NCI-H748 (cell line): ENCODE results near the gene SMARCA4.
"Not testable (repeated sequence)": the region's sequence is repeated elsewhere in the genome, so short reads cannot be mapped to it uniquely, and the experiment has no call there.

Experiments
- DNase-seq: peaks from one replicate; lab custom pipeline; 2025; ENCODE audit not compliant: unreplicated experiment; lab: John Stamatoyannopoulos, UW

The SMARCA4 gene

DNA sequence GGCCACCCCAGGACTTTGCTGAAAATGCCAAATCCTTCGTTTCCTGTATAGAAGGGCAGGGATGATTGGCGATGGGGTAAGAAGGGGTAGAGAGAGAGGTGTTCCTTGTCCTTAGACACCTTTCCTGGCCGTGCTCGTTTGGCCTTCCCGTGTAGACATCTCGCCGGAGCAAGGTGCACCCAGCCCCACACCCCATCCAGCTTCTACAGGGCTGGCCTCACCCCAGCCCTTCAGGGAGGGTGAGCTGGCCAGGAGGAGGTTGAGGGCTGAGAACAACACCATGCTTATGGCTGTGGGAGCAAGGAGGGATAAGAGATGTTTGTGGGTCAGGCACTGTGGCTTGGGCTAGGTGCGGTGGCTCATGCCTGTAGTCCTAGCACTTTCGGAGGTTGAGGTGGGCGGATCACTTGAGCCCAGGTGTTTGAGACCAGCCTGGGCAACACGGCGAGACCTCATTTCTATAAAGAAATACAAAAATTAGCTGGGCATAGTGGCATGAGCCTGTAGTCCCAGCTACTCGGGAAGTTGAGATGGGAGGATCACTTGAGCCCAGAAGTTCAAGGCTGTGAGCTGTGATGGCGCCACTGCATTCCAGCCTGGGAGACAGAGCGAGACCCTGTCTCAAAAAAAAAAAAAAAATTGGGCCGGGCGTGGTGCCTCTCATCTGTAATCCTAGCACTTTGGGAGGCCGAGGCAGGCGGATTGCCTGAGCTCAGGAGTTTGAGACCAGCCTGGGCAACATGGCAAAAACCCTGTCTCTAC, 15.5 kb downstream of the SMARCA4 start:
- DNase-seq, result no peak

DNA sequence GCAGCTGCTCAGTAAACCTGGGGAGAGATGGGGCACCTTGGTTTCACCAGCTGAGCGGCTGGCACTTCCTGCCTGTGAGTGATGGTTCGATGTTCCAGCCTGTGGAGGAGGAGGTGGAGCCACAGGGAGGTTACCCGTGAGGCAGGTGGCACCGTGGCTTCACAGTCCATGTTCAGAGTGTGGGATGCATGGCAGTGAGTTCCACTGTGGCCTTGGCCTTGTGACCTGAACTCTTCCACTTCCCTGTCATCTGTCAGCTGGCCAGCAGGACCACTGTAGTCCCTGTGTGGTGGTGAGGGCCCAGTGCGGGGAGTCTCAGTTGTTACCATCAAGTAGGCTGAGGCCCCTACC, 16.9 kb downstream of the SMARCA4 start:
- DNase-seq, result no peak

- DNase-seq, result no peak
These were observed 19.1 kb downstream of the SMARCA4 start for GRCh38 chr19:10979951-10980381.

- no peak for DNase-seq
These were observed 20.5 kb downstream of the SMARCA4 start for GRCh38 chr19:10981252-10981895.

GRCh38 chr19:10983026-10983425, 22.2 kb downstream of the SMARCA4 start:
- no peak for DNase-seq

GRCh38 chr19:10984166-10984735, 23.4 kb downstream of the SMARCA4 start:
- no peak for DNase-seq

GRCh38 chr19:10985502-10985901, 24.7 kb downstream of the SMARCA4 start:
- DNase-seq, result no peak

DNA sequence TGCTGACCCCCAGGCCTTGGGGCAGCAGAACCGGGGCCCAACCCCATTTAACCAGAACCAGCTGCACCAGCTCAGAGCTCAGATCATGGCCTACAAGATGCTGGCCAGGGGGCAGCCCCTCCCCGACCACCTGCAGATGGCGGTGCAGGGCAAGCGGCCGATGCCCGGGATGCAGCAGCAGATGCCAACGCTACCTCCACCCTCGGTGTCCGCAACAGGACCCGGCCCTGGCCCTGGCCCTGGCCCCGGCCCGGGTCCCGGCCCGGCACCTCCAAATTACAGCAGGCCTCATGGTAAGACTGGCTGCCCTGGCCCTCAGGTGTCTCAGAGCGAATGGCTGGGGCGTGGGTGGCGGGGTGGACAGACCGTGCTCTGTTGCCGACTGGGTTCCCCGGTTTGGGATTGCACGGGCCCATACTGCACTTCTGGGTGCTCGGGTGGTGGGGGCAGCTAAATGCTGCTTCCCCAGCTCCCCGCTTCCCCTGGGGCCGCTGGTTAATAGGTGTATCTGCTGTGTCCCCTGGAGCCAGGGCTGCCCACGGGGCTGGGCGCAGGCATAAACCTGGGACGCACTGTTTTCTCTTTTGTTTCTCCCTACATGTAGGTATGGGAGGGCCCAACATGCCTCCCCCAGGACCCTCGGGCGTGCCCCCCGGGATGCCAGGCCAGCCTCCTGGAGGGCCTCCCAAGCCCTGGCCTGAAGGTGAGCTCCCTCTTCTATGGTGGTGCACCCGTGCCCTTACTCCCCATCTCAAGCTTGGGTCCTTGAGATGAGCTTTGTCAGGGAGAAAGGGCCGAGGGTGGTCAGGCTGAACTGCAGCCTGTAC, 25.7 kb downstream of the SMARCA4 start:
- no peak for DNase-seq

GRCh38 chr19:10987571-10988297, 26.9 kb downstream of the SMARCA4 start:
- DNase-seq, result no peak

- no peak for DNase-seq
These were observed 27.6 kb downstream of the SMARCA4 start for GRCh38 chr19:10988380-10988779.

DNA sequence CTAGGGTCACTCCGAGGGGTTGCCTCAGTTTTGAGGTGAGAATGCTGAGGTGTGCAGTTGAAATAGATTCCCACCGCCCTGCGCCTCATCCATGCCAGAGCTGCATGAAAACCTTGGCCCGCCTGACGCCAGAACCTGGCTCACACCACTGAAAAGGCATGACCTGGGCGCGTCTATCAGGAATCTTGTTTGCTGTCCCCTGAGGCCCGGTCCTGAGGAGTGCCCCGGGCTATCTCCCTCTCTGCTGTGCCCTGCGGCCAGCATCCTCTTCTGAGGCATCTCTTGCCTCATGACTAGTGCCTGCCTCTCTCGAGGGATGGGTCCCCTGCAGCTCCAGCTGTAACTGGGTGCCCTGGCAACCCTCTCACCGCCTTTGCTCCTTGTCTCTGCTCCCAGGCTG, 28.1 kb downstream of the SMARCA4 start:
- DNase-seq, result no peak

GRCh38 chr19:10991076-10991475, 30.2 kb downstream of the SMARCA4 start:
- no peak for DNase-seq

GRCh38 chr19:10991521-10992081, 30.8 kb downstream of the SMARCA4 start:
- DNase-seq, result no peak

DNA sequence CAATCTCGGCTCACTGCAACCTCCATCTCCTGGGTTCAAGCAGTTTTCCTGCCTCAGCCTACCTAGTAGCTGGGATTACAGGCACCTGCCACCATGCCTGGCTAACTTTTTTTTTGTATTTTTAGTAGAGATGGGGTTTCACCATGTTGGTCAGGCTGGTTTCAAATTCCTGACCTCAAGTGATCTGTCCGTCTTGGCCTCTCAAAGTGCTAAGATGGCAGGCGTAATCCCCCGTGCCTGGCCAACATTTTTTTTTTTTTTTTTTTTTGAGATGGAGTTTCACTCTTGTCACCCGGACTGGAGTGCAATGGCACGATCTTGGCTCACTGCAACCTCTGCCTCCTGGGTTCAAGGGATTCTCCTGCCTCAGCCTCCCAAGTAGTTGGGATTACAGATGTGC, 31.3 kb downstream of the SMARCA4 start:
- not testable (repeated sequence) for DNase-seq

GRCh38 chr19:10995926-10996600, 35.2 kb downstream of the SMARCA4 start:
- DNase-seq, result no peak

DNA sequence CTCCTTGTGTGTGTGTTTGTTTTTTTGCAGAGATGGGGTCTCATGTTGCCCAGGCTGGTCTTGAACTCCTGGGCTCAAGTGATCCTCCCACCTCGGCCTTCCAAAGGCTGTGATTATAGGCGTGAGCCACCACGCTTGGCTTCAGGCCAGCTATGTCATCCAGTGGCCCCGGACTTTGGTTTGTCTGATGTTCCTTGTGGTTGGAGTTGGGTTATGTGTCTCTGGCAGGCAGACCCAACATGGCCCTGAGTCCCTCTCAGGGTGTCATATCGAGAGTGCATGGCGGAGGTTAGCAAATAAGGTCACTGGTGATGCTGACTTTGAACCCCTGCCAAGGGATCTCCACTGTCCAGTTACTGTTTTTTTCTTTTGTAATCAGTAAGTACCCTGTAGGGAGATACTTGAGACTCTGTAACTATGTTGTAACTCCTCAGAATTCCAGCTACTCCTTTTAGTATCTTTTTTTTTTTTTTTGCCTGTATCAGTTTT, 37.3 kb downstream of the SMARCA4 start:
- no peak for DNase-seq

DNA sequence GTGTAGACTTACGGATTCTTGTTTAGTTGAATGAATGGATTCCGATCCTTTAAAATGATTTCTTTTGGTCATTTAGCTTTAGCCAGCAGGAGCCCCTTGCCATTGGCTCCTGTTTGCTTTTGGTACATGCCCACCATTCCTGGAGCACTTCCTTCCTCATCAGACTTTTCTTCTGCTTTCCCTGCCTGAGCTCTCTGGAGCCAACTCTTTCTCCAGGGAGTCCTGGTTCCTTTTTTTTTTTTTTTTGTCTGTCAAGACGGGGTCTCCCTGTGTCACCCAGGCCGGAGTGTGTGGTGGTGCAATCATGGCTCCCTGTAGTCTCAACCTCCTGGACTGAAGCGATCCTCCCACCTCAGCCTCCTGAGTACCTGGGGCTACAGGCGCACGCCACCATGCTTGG, 37.8 kb downstream of the SMARCA4 start:
- no peak for DNase-seq

DNA sequence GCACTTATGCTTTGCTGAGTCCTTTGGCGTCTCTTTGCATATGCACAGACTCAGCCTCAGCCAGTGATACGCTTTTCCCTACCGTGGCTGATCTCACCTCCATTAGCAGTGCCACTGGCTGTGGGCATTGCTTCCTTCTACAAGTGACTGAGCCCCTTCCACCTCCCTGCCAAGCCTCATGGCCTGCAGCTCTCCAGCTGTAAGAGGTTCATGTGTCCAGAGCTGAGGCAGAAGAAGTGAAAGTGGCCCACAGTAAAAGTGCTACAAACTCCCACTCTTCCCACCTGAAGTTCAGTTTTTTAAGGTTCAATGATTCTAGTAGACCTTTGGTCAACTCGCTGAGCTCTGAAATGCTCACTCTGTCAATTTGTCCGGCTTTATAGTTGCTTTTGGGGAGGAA, 44.7 kb downstream of the SMARCA4 start:
- no peak for DNase-seq

DNA sequence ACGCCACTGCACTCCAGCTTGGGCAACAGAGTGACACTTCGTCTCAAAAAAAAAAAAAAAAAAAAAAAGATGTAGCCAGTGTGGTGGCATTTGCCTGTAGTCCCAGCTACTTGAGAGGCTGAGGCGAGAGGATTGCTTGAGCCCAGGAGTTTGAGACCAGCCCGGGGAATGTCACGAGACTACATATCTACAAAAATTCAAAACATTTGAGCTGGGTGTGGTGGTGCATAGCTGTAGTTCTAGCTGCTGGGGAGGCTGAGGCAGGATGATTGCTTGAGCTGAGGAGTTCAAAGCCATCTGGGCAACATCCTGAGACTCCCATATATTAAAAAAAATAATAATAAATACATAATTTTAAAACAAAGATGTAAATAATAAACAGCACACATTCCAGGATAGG, 46.6 kb downstream of the SMARCA4 start:
- DNase-seq, result no peak
